MM.1S (cell line): ENCODE data around the gene CACNA1C.

Experiments used
- DNase-seq: peaks from one replicate; pipeline ENCODE4 v3.0.0-alpha.2; 2015
- H2AFZ ChIP-seq: fragments of 300-600 bp; sonication (generic); 2 replicates; pipeline ENCODE4 v1.6.0; 2016; ENCODE audit warnings: antibody characterized with exemption, low read length
- H3F3A ChIP-seq: fragments of 300-600 bp; sonication (generic); 2 replicates; pipeline ENCODE4 v1.6.1; 2016; ENCODE audit warnings: mild to moderate bottlenecking, antibody characterized with exemption, low read length, moderate library complexity, mixed read lengths; ENCODE audit not compliant: insufficient read depth
- H3K27ac ChIP-seq: fragments of 300-600 bp; sonication (generic); 2 replicates; pipeline ENCODE4 v1.5.1; 2016; ENCODE audit warnings: mild to moderate bottlenecking, low read length
- H3K27me3 ChIP-seq: fragments of 300-600 bp; sonication (generic); replicated peaks from 2 replicates; pipeline ENCODE4 v1.6.0; 2016; ENCODE audit warnings: low read length; ENCODE audit not compliant: insufficient read depth
- H3K36me3 ChIP-seq: fragments of 300-600 bp; sonication (generic); replicated peaks from 2 replicates; pipeline ENCODE4 v1.6.1; 2016; ENCODE audit warnings: mild to moderate bottlenecking, low read length, mixed read lengths; ENCODE audit not compliant: insufficient read depth
- H3K4me1 ChIP-seq: fragments of 300-600 bp; sonication (generic); 2 replicates; pipeline ENCODE4 v1.6.1; 2016; ENCODE audit warnings: low read length, mixed read lengths
- H3K4me2 ChIP-seq: fragments of 300-600 bp; sonication (generic); 2 replicates; pipeline ENCODE4 v1.6.0; 2016; ENCODE audit warnings: low read depth, low read length
- H3K4me3 ChIP-seq: fragments of 300-600 bp; sonication (generic); 2 replicates; pipeline ENCODE4 v1.5.1; 2016; ENCODE audit warnings: low read length, mixed read lengths
- H3K79me2 ChIP-seq: fragments of 300-600 bp; sonication (generic); 2 replicates; pipeline ENCODE4 v1.6.1; 2016; ENCODE audit warnings: mixed run types, low read length, mixed read lengths
- H3K9ac ChIP-seq: fragments of 300-600 bp; sonication (generic); 2 replicates; pipeline ENCODE4 v1.6.1; 2016; ENCODE audit warnings: low read length, mixed read lengths
- H3K9me2 ChIP-seq: fragments of 300-600 bp; sonication (generic); replicated peaks from 2 replicates; pipeline ENCODE4 v1.6.1; 2016; ENCODE audit warnings: mild to moderate bottlenecking, low read length, mixed read lengths; ENCODE audit not compliant: insufficient read depth
- H3K9me3 ChIP-seq: fragments of 300-600 bp; sonication (generic); replicated peaks from 2 replicates; pipeline ENCODE4 v1.6.1; 2016; ENCODE audit warnings: mild to moderate bottlenecking, low read length, mixed read lengths; ENCODE audit not compliant: insufficient read depth
- H4K20me1 ChIP-seq: fragments of 300-600 bp; sonication (generic); 2 replicates; pipeline ENCODE4 v1.6.1; 2016; ENCODE audit warnings: mild to moderate bottlenecking, low read length, moderate library complexity, mixed read lengths; ENCODE audit not compliant: insufficient read depth
- CTCF ChIP-seq: fragments of 300-600 bp; sonication (generic); IDR thresholded peaks from 2 replicates; pipeline ENCODE4 v1.5.1; 2016; ENCODE audit warnings: antibody characterized with exemption, low read length, mixed read lengths
- EZH2 ChIP-seq: fragments of 300-600 bp; sonication (generic); optimal IDR thresholded peaks from 2 replicates; pipeline ENCODE3; 2017; ENCODE audit warnings: low read depth, mild to moderate bottlenecking, antibody characterized with exemption, low read length, mixed read lengths
- EZH2phosphoT487 ChIP-seq: fragments of 300-600 bp; sonication (generic); IDR thresholded peaks from 2 replicates; pipeline ENCODE4 v1.6.1; 2018; ENCODE audit warnings: antibody characterized with exemption, low read length

Gene CACNA1C

GRCh38 chr12:2292560-2292959, 239.8 kb downstream of the CACNA1C start:
- no peak for DNase-seq
- Histone ChIP-seq H3K9ac (no peak overlapping the region), H3K4me2 (no peak overlapping the region), H3K27ac (no peak overlapping the region), H3K36me3 (no peaks in the 10 kb centered on the region), H3K9me2 (no peaks in the 10 kb centered on the region), H3K27me3 (no peaks in the 10 kb centered on the region), H3K9me3 (no peaks in the 10 kb centered on the region), H4K20me1 (no peaks in the 10 kb centered on the region), H3K4me1 (peaks cover 27% of the 10 kb centered on the region), H3K79me2 (no peaks in the 10 kb centered on the region), H3K4me3 (no peak overlapping the region), H2AFZ (no peak overlapping the region), H3F3A (peaks cover 9% of the 10 kb centered on the region)
- no peak for TF ChIP-seq EZH2phosphoT487
- no peak for TF ChIP-seq CTCF
- no peak for TF ChIP-seq EZH2

GRCh38 chr12:2294651-2295475, 242.1 kb downstream of the CACNA1C start:
- H3K27ac ChIP-seq, result no peak overlapping the region
- no peak for TF ChIP-seq CTCF
- TF ChIP-seq EZH2, result no peak
- TF ChIP-seq EZH2phosphoT487, result no peak
- H3K9ac ChIP-seq, result no peak overlapping the region
- no peak overlapping the region for H3K4me2 ChIP-seq
- no peaks in the 10 kb centered on the region for H3K36me3 ChIP-seq
- no peaks in the 10 kb centered on the region for H3K27me3 ChIP-seq
- H3F3A ChIP-seq, result peaks cover 14% of the 10 kb centered on the region
- H4K20me1 ChIP-seq, result no peaks in the 10 kb centered on the region
- no peak overlapping the region for H3K4me3 ChIP-seq
- H2AFZ ChIP-seq, result no peak overlapping the region
- no peaks in the 10 kb centered on the region for H3K9me3 ChIP-seq
- peaks cover 38% of the 10 kb centered on the region for H3K4me1 ChIP-seq
- no peak for DNase-seq
- H3K9me2 ChIP-seq, result no peaks in the 10 kb centered on the region
- no peaks in the 10 kb centered on the region for H3K79me2 ChIP-seq

- DNase-seq, result no peak
Observed at GRCh38 chr12:2295941-2296461, 243.2 kb downstream of the CACNA1C start.

More at GRCh38 chr12:2295941-2296461, 243.2 kb downstream of the CACNA1C start:
- Histone ChIP-seq H2AFZ (no peak overlapping the region), H3K79me2 (no peaks in the 10 kb centered on the region), H4K20me1 (no peaks in the 10 kb centered on the region), H3K9me3 (no peaks in the 10 kb centered on the region), H3K4me1 (peaks cover 38% of the 10 kb centered on the region), H3K36me3 (no peaks in the 10 kb centered on the region), H3K9ac (no peak overlapping the region), H3K27ac (no peak overlapping the region), H3K27me3 (no peaks in the 10 kb centered on the region), H3K4me2 (no peak overlapping the region), H3K9me2 (no peaks in the 10 kb centered on the region), H3K4me3 (no peak overlapping the region), H3F3A (peaks cover 14% of the 10 kb centered on the region)
- no peak for TF ChIP-seq EZH2
- TF ChIP-seq CTCF, result no peak
- no peak for TF ChIP-seq EZH2phosphoT487
